NCI-H1694 (cell line): ENCODE results near the gene JDP2.

ENCODE experiments used
- DNase-seq: peaks from one replicate; lab custom pipeline; 2025; lab: John Stamatoyannopoulos, UW

JDP2 gene

GRCh38 chr14:75514673-75515628 lies 87.1 kb downstream of the JDP2 start:
- no peak for DNase-seq

GRCh38 chr14:75515629-75515996 lies 87.8 kb downstream of the JDP2 start:
- DNase-seq: no peak

- DNase-seq: peak; percentile 8
Measured at GRCh38 chr14:75518625-75519024, 90.8 kb downstream of the JDP2 start.

GRCh38 chr14:75519394-75519793 lies 91.6 kb downstream of the JDP2 start:
- no peak for DNase-seq

GRCh38 chr14:75519826-75520728 lies 92.3 kb downstream of the JDP2 start:
- DNase-seq: no peak

- DNase-seq: no peak
Measured at GRCh38 chr14:75520852-75521251, 93.0 kb downstream of the JDP2 start.

GRCh38 chr14:75521415-75522199 lies 93.8 kb downstream of the JDP2 start:
- no peak for DNase-seq

GRCh38 chr14:75522224-75522982 lies 94.6 kb downstream of the JDP2 start, which contains the start of gene BATF:
Gene BATF, plus strand, starts transcription at chr14:75522469. Its CDS starts 214 bp downstream, at chr14:75522683.
- no peak for DNase-seq

- DNase-seq: no peak
Measured at GRCh38 chr14:75522983-75523318, 95.1 kb downstream of the JDP2 start.
